ENCODE measurements around the gene CDC42BPA. TPM values are rescaled to one million over a fixed set of nuclear protein-coding genes. Genes with fewer than 3 reads are reported as not detected.
"Not testable (repeated sequence)": the region's sequence is repeated elsewhere in the genome, so short reads cannot be mapped to it uniquely, and the experiment has no call there.

The CDC42BPA gene
- total RNA-seq, 3 donors from 2014 or later: 0.52 to 0.74 (median 0.56) TPM

- no peak for DNase-seq
- H3K36me3 Mint-ChIP-seq (ENCODE audit: insufficient read depth): no peaks in the 10 kb centered on the region
- no peaks in the 10 kb centered on the region for H3K9me3 Mint-ChIP-seq
- no peak for ATAC-seq
- H3K4me1 Mint-ChIP-seq (ENCODE audit: low read depth): no peaks in the 10 kb centered on the region
- H3K27me3 Mint-ChIP-seq (ENCODE audit: low read depth): peaks cover 4% of the 10 kb centered on the region
- H3K4me3 Mint-ChIP-seq: no peak overlapping the region
Observed at GRCh38 chr1:227351443-227351842, 33.2 kb upstream of the CDC42BPA start.

DNA sequence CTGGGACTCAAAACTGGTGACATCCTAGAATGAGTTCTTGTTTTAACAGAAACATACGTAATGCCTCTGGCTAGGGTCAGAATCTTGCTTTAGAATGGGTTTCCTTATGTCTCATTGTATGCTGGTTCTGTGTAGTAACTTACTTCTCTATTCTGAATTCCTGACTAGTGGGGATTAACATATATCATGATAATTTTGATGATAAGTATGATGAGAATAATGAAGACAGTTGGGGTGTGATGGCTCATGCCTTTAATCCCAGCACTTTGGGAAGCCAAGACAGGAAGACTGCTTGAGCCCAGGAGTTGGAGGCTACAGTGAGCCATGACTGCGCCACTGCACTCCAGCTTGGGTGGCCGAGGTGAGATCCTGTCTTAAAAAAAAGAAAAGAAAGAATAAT, 31.7 kb upstream of the CDC42BPA start:
- peaks cover 2% of the 10 kb centered on the region for H3K27me3 Mint-ChIP-seq (ENCODE audit: low read depth)
- no peaks in the 10 kb centered on the region for H3K9me3 Mint-ChIP-seq
- no peak for ATAC-seq
- no peaks in the 10 kb centered on the region for H3K4me1 Mint-ChIP-seq (ENCODE audit: low read depth)
- DNase-seq: no peak
- no peaks in the 10 kb centered on the region for H3K36me3 Mint-ChIP-seq (ENCODE audit: insufficient read depth)
- H3K4me3 Mint-ChIP-seq: no peak overlapping the region

- Mint-ChIP-seq H3K4me1 (ENCODE audit: low read depth) (no peaks in the 10 kb centered on the region), H3K4me3 (no peak overlapping the region), H3K36me3 (ENCODE audit: insufficient read depth) (no peaks in the 10 kb centered on the region), H3K9me3 (no peaks in the 10 kb centered on the region), H3K27me3 (ENCODE audit: low read depth) (no peaks in the 10 kb centered on the region)
- ATAC-seq (no peak), DNase-seq (no peak)
Observed at GRCh38 chr1:227343727-227344551, 25.6 kb upstream of the CDC42BPA start.

GRCh38 chr1:227343206-227343605, 24.9 kb upstream of the CDC42BPA start:
- Mint-ChIP-seq H3K27me3 (ENCODE audit: low read depth) (no peaks in the 10 kb centered on the region), H3K9me3 (no peaks in the 10 kb centered on the region), H3K4me3 (no peak overlapping the region), H3K36me3 (ENCODE audit: insufficient read depth) (no peaks in the 10 kb centered on the region), H3K4me1 (ENCODE audit: low read depth) (no peaks in the 10 kb centered on the region)
- ATAC-seq: no peak
- DNase-seq: no peak

GRCh38 chr1:227342075-227342829, 24.0 kb upstream of the CDC42BPA start:
- Mint-ChIP-seq H3K36me3 (ENCODE audit: insufficient read depth) (no peaks in the 10 kb centered on the region), H3K4me1 (ENCODE audit: low read depth) (no peaks in the 10 kb centered on the region), H3K4me3 (no peak overlapping the region), H3K27me3 (ENCODE audit: low read depth) (no peaks in the 10 kb centered on the region), H3K9me3 (no peaks in the 10 kb centered on the region)
- ATAC-seq (no peak), DNase-seq (no peak)

DNA sequence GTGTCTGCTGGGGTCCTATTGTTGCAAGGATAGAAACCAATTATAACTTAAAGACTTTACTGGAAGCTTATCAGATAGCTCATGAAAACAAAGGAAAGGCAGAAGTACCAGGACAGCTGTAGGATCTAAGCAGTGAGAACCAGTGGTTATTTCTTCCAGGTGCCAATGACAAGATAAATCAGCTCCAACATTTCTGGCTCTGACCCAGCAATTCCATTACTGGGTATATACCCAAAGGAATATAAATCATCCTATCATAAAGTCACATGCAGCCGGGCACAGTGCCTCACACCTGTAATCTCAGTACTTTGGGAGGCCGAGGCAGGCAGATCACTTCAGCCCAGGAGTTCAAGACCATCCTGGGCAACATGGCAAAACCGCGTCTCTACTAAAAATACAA, 17.8 kb upstream of the CDC42BPA start:
- not testable (repeated sequence) for H3K36me3 Mint-ChIP-seq (ENCODE audit: insufficient read depth); H3K27me3 Mint-ChIP-seq (ENCODE audit: low read depth); H3K4me3 Mint-ChIP-seq; ATAC-seq; H3K4me1 Mint-ChIP-seq (ENCODE audit: low read depth); DNase-seq; H3K9me3 Mint-ChIP-seq

- DNase-seq (no peak), ATAC-seq (no peak)
- H3K4me3 Mint-ChIP-seq: no peak overlapping the region
- H3K36me3 Mint-ChIP-seq (ENCODE audit: insufficient read depth): no peaks in the 10 kb centered on the region
- peaks cover 6% of the 10 kb centered on the region for H3K27me3 Mint-ChIP-seq (ENCODE audit: low read depth)
- H3K4me1 Mint-ChIP-seq (ENCODE audit: low read depth): no peaks in the 10 kb centered on the region
- H3K9me3 Mint-ChIP-seq: peaks cover 3% of the 10 kb centered on the region
Observed at GRCh38 chr1:227335242-227336020, 17.1 kb upstream of the CDC42BPA start.

DNA sequence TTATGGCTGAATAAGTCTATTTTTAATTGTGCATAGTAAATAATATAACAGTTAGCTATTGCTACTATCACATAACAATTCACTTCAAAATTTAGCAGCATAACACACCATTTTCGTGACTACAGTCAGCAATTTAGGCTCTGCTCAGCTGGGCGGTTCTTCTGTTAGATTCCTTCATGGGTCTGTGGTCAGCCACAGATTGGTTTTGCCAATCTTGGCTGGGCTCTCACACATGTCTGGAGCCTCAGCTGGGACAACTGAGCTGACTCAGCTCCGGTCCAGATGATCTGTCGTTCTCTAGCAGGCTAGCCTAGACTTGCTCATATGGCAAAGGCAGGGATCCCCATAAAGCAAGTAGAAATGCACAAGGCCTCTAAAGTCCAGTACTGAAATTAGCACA, 15.1 kb upstream of the CDC42BPA start:
- Mint-ChIP-seq H3K4me3 (no peak overlapping the region), H3K4me1 (ENCODE audit: low read depth) (no peaks in the 10 kb centered on the region), H3K36me3 (ENCODE audit: insufficient read depth) (no peaks in the 10 kb centered on the region), H3K9me3 (peaks cover 3% of the 10 kb centered on the region), H3K27me3 (ENCODE audit: low read depth) (peaks cover 6% of the 10 kb centered on the region)
- DNase-seq: no peak
- no peak for ATAC-seq

GRCh38 chr1:227330279-227331076, 12.2 kb upstream of the CDC42BPA start:
- Mint-ChIP-seq H3K9me3 (peaks cover 3% of the 10 kb centered on the region), H3K4me3 (no peak overlapping the region), H3K27me3 (ENCODE audit: low read depth) (peaks cover 2% of the 10 kb centered on the region), H3K36me3 (ENCODE audit: insufficient read depth) (no peaks in the 10 kb centered on the region), H3K4me1 (ENCODE audit: low read depth) (no peaks in the 10 kb centered on the region)
- ATAC-seq: no peak
- no peak for DNase-seq

DNA sequence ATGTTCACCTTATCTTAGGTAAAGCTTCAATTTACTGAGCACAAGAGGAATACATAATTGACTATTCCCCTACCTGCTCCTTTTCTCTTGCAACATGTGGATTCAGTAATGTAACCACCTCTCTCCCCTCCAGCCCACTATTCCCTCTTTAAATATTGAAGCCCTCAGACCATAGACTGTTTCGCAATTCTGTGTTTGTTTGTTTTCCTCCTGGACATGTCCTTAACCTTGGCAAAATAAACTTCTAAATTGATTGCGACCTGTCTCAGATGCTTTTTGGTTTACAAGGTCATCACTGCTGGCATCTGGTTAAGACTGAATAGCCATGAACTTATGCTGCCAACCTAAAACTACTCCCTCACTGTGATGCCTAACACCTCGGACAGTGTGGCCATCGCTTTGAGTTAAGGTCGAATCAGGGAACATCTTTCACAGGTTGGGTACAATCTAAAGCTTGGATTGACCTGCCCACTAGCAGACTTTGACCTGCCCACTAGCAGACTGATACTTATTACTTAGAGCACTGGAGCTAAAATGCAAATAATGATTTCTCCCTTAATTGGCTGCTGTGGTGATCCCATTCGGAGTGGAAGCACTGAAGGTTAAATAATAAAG, 10.2 kb upstream of the CDC42BPA start:
- ATAC-seq (no peak), DNase-seq (no peak)
- Mint-ChIP-seq H3K4me3 (no peak overlapping the region), H3K9me3 (peaks cover 5% of the 10 kb centered on the region), H3K36me3 (ENCODE audit: insufficient read depth) (no peaks in the 10 kb centered on the region), H3K27me3 (ENCODE audit: low read depth) (peaks cover 9% of the 10 kb centered on the region), H3K4me1 (ENCODE audit: low read depth) (no peaks in the 10 kb centered on the region)

DNA sequence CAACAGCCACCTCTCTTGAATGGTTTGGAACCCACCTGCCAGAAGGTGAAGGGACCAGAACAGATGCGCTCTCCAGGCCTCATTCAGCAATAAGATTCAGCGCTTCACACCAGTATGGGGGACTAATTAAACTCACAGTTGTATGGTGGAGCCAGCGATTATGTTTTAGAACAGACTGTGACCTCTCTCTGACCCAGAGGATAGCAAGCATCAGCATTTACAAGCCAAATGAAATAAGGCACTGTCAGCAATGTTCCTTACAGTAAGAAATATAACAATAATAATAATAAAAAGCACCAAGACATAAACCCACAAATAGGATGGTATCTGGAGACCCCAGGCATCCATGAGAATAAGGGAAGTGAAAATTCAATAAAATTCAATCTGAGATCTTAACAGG, 6.9 kb upstream of the CDC42BPA start:
- ATAC-seq (no peak), DNase-seq (no peak)
- no peaks in the 10 kb centered on the region for H3K4me1 Mint-ChIP-seq (ENCODE audit: low read depth)
- no peak overlapping the region for H3K4me3 Mint-ChIP-seq
- H3K27me3 Mint-ChIP-seq (ENCODE audit: low read depth): peaks cover 16% of the 10 kb centered on the region
- no peaks in the 10 kb centered on the region for H3K36me3 Mint-ChIP-seq (ENCODE audit: insufficient read depth)
- H3K9me3 Mint-ChIP-seq: peaks cover 5% of the 10 kb centered on the region

- Mint-ChIP-seq H3K9me3 (peaks cover 5% of the 10 kb centered on the region), H3K4me1 (ENCODE audit: low read depth) (peaks cover 3% of the 10 kb centered on the region), H3K27me3 (ENCODE audit: low read depth) (peaks cover 27% of the 10 kb centered on the region), H3K4me3 (no peak overlapping the region), H3K36me3 (ENCODE audit: insufficient read depth) (no peaks in the 10 kb centered on the region)
- no peak for ATAC-seq
- DNase-seq: no peak
Observed at GRCh38 chr1:227323967-227324268, 5.6 kb upstream of the CDC42BPA start.

- peaks cover 4% of the 10 kb centered on the region for H3K4me1 Mint-ChIP-seq (ENCODE audit: low read depth)
- H3K9me3 Mint-ChIP-seq: peaks cover 5% of the 10 kb centered on the region
- no peak for DNase-seq
- no peak overlapping the region for H3K4me3 Mint-ChIP-seq
- no peaks in the 10 kb centered on the region for H3K36me3 Mint-ChIP-seq (ENCODE audit: insufficient read depth)
- no peak for ATAC-seq
- peaks cover 28% of the 10 kb centered on the region for H3K27me3 Mint-ChIP-seq (ENCODE audit: low read depth)
Observed at GRCh38 chr1:227323171-227323966, 5.1 kb upstream of the CDC42BPA start.

All from activated T-cell treated with anti-CD3 and anti-CD28 coated beads, Interleukin-2, amount 50 U/mL, for 4 hours (primary cell).